GM23338 (cell line): ENCODE data around the gene CACNA1D. TPM values are rescaled to one million over a fixed set of nuclear protein-coding genes. Genes with fewer than 3 reads are reported as not detected.

Experiments
- ATAC-seq: fragments of 200-7000 bp; cut with Tn5 transposase; 3 replicates; pipeline ENCODE4 v1.9.1; 2020
- DNase-seq: peaks from one replicate; pipeline ENCODE4 v3.0.0-alpha.2; 2015; ENCODE audit warnings: low spot score
- H2AFZ ChIP-seq: fragments of 200-600 bp; sonication (generic); 2 replicates; pipeline ENCODE4 v1.8.0; 2016; ENCODE audit warnings: antibody characterized with exemption, mild to moderate bottlenecking, moderate library complexity
- H3F3A ChIP-seq: fragments of 200-600 bp; sonication (generic); replicated peaks from 2 replicates; pipeline ENCODE4 v1.8.0; 2017; ENCODE audit warnings: antibody characterized with exemption, mixed run types, low read depth
- H3K27ac ChIP-seq: fragments of 200-600 bp; sonication (generic); 2 replicates; pipeline ENCODE4 v1.6.1; 2016; ENCODE audit warnings: low read depth
- H3K27me3 ChIP-seq: fragments of 200-600 bp; sonication (generic); 2 replicates; pipeline ENCODE4 v1.8.0; 2016; ENCODE audit warnings: mild to moderate bottlenecking, mixed run types, moderate library complexity; ENCODE audit not compliant: insufficient read depth
- H3K36me3 ChIP-seq: fragments of 200-600 bp; sonication (generic); 2 replicates; pipeline ENCODE4 v1.8.0; 2016; ENCODE audit warnings: mild to moderate bottlenecking; ENCODE audit not compliant: insufficient read depth
- H3K4me1 ChIP-seq: fragments of 200-600 bp; sonication (generic); 2 replicates; pipeline ENCODE4 v1.8.0; 2016; ENCODE audit warnings: mild to moderate bottlenecking, moderate library complexity; ENCODE audit not compliant: insufficient read depth
- H3K4me2 ChIP-seq: fragments of 200-600 bp; sonication (generic); 2 replicates; pipeline ENCODE4 v1.7.1; 2017; ENCODE audit warnings: mixed run types
- H3K4me3 ChIP-seq: fragments of 200-600 bp; sonication (generic); 2 replicates; pipeline ENCODE4 v1.6.1; 2016; ENCODE audit warnings: mixed run types
- H3K79me2 ChIP-seq: fragments of 200-600 bp; sonication (generic); replicated peaks from 2 replicates; pipeline ENCODE4 v1.8.0; 2017; ENCODE audit warnings: mild to moderate bottlenecking; ENCODE audit not compliant: insufficient read depth
- H3K9me2 ChIP-seq: fragments of 200-600 bp; sonication (generic); 2 replicates; pipeline ENCODE4 v1.8.0; 2017; ENCODE audit not compliant: insufficient read depth
- H4K20me1 ChIP-seq: fragments of 200-600 bp; sonication (generic); replicated peaks from 2 replicates; pipeline ENCODE4 v1.8.0; 2017; ENCODE audit warnings: mild to moderate bottlenecking; ENCODE audit not compliant: insufficient read depth
- H3K27ac Mint-ChIP-seq: 2 replicates; pipeline ENCODE4 v1.8.0; 2020; ENCODE audit warnings: inconsistent platforms, mild to moderate bottlenecking, moderate library complexity, mixed read lengths
- H3K27me3 Mint-ChIP-seq: 3 replicates; pipeline ENCODE4 v1.8.0; 2022; ENCODE audit warnings: low read depth, mild to moderate bottlenecking, moderate library complexity, mixed read lengths, inconsistent platforms; ENCODE audit not compliant: insufficient read depth, poor library complexity
- H3K36me3 Mint-ChIP-seq: 3 replicates; pipeline ENCODE4 v1.8.0; 2021; ENCODE audit warnings: low read depth, mild to moderate bottlenecking, inconsistent platforms, moderate library complexity, mixed read lengths
- H3K4me1 Mint-ChIP-seq: 3 replicates; pipeline ENCODE4 v1.8.0; 2020; ENCODE audit warnings: mild to moderate bottlenecking, inconsistent platforms, mixed read lengths
- H3K4me3 Mint-ChIP-seq: 3 replicates; pipeline ENCODE4 v1.8.0; 2021; ENCODE audit warnings: moderate library complexity, mild to moderate bottlenecking, inconsistent platforms, mixed read lengths
- H3K9me3 Mint-ChIP-seq: 3 replicates; pipeline ENCODE4 v1.8.0; 2020; ENCODE audit warnings: moderate library complexity, mild to moderate bottlenecking, inconsistent platforms, mixed read lengths
- CREB1 ChIP-seq: fragments of 250-450 bp; sonication (Bioruptor Pico); IDR thresholded peaks from 2 replicates; pipeline ENCODE4 v1.5.0; 2020; ENCODE audit warnings: low read depth, mild to moderate bottlenecking, moderate library complexity
- CTCF ChIP-seq, 2 experiments: fragments of 200-600 bp in 1 of 2; sonication (generic) in 1 of 2; conservative IDR thresholded peaks; 2 replicates each; pipeline versions ENCODE4 v1.5.1 to v1.6.1; 2016 to 2017; ENCODE audit warnings: antibody characterized with exemption in 2 of 2, low read depth in 2 of 2, mild to moderate bottlenecking in 2 of 2, moderate library complexity in 1 of 2
- ETS1 ChIP-seq: IDR thresholded peaks from 2 replicates; pipeline ENCODE4 v1.6.1; 2016; ENCODE audit warnings: antibody characterized with exemption
- EZH2 ChIP-seq: fragments of 200-600 bp; sonication (generic); IDR thresholded peaks from one replicate; pipeline ENCODE4 v1.8.0; 2017; ENCODE audit warnings: antibody characterized with exemption, mild to moderate bottlenecking, low read depth; ENCODE audit not compliant: unreplicated experiment
- EZH2phosphoT487 ChIP-seq: fragments of 200-600 bp; sonication (generic); IDR thresholded peaks from one replicate; pipeline ENCODE4 v1.8.1; 2018; ENCODE audit warnings: antibody characterized with exemption; ENCODE audit not compliant: unreplicated experiment
- JUNB ChIP-seq: IDR thresholded peaks from one replicate; pipeline ENCODE4 v1.6.1; 2016; ENCODE audit warnings: antibody characterized with exemption; ENCODE audit not compliant: unreplicated experiment
- NANOG ChIP-seq: IDR thresholded peaks from 2 replicates; pipeline ENCODE4 v1.6.1; 2016; ENCODE audit warnings: antibody characterized with exemption, borderline replicate concordance
- POLR2AphosphoS5 ChIP-seq: IDR thresholded peaks from 2 replicates; pipeline ENCODE4 v1.6.1; 2016; ENCODE audit warnings: antibody characterized with exemption, low read depth
- REST ChIP-seq: IDR thresholded peaks from one replicate; pipeline ENCODE4 v1.6.1; 2018; ENCODE audit warnings: antibody characterized with exemption; ENCODE audit not compliant: unreplicated experiment
- STAT1 ChIP-seq: IDR thresholded peaks from one replicate; pipeline ENCODE4 v1.6.1; 2016; ENCODE audit warnings: antibody characterized with exemption; ENCODE audit not compliant: unreplicated experiment
- ZNF114 ChIP-seq: fragments of 250-450 bp; sonication (Bioruptor Pico); IDR thresholded peaks from 2 replicates; pipeline ENCODE4 v1.5.0; 2020; ENCODE audit warnings: mild to moderate bottlenecking, moderate library complexity
- ZNF331 ChIP-seq: fragments of 250-450 bp; sonication (Bioruptor Pico); IDR thresholded peaks from 2 replicates; pipeline ENCODE4 v1.5.0; 2020; ENCODE audit warnings: low read depth, mild to moderate bottlenecking, moderate library complexity
- ZNF462 ChIP-seq: fragments of 250-450 bp; sonication (Bioruptor Pico); IDR thresholded peaks from 2 replicates; pipeline ENCODE4 v1.5.0; 2020; ENCODE audit warnings: mild to moderate bottlenecking, moderate library complexity
- polyA plus RNA-seq: library from polyadenylated mRNA; unstranded; fragments of >200 nt; fragmentation: Nextera tagmentation; extraction: Ambion mirVana; gene quantifications from 2 replicates; pipeline ENCODE4 v1.2.1, GENCODE V29; 2016
- total RNA-seq: library from RNA; depleted of rRNA; stranded (reverse); fragments of >200 nt; shearing (Covaris generic); gene quantifications from 2 replicates; pipeline ENCODE4 v1.2.3, GENCODE V29; 2014

CACNA1D gene
- total and polyA plus RNA-seq, 2 experiments from 2014 or later: 1.7 to 1.8 TPM

GRCh38 chr3:53614307-53614706, 119.9 kb downstream of the CACNA1D start:
- H3K27me3 ChIP-seq: no peaks in the 10 kb centered on the region
- H4K20me1 ChIP-seq: no peaks in the 10 kb centered on the region
- Mint-ChIP-seq H3K4me3 (no peak overlapping the region), H3K4me1 (peaks cover 16% of the 10 kb centered on the region), H3K9me3 (no peaks in the 10 kb centered on the region), H3K36me3 (no peaks in the 10 kb centered on the region), H3K27ac (no peak overlapping the region), H3K27me3 (peaks cover 5% of the 10 kb centered on the region)
- no peak for DNase-seq
- ATAC-seq: no peak
- H3F3A ChIP-seq: no peaks in the 10 kb centered on the region
- H3K9me2 ChIP-seq: no peaks in the 10 kb centered on the region
- H3K4me2 ChIP-seq: no peak overlapping the region
- H3K27ac ChIP-seq: no peak overlapping the region
- H3K79me2 ChIP-seq: no peaks in the 10 kb centered on the region
- H3K36me3 ChIP-seq: no peaks in the 10 kb centered on the region
- H3K4me3 ChIP-seq: no peak overlapping the region
- H3K4me1 ChIP-seq: peaks cover 9% of the 10 kb centered on the region
- no peak for TF ChIP-seq EZH2
- TF ChIP-seq POLR2AphosphoS5: no peak
- TF ChIP-seq CTCF (conservative IDR thresholded peaks at IDR 0.05; ENCODE audit: low read depth in 2 of 2): no peak
- no peak for TF ChIP-seq ZNF331 (CRISPR knock-in tag)
- TF ChIP-seq ZNF462 (CRISPR knock-in tag): no peak
- TF ChIP-seq EZH2phosphoT487: no peak
- no peak for TF ChIP-seq CREB1 (CRISPR knock-in tag)
- no peak for TF ChIP-seq ZNF114 (CRISPR knock-in tag)
- TF ChIP-seq JUNB: no peak
- no peak for TF ChIP-seq NANOG
- no peak for TF ChIP-seq ETS1
- TF ChIP-seq STAT1: no peak
- no peak for TF ChIP-seq REST
- no peak overlapping the region for H2AFZ ChIP-seq
